ENCODE results near the gene GNAT1.

DNA sequence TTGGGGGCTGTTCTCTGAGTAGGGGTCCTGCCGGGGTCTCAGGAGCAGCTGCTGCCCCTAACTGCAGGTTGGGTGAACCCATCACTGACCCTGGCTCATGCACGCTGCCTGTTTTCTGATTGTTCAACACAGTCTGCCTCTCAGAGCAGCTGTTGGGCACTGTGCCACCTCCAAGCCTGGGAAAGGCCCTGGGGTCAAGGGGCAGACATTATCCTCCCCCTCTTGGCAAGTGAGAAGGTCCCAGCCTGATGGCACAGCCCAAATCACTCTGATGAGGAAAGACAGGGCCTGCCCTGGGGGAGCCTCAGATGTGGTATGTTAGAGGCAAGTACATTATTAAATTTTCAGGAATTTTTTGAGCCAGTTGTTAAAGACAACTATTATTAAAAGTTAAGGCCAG, 14.1 kb upstream of the GNAT1 start:
- TF ChIP-seq POLR2A (IDR thresholded peaks at IDR 0.05; ENCODE audit: low read depth, low read length) = no peak
- TF ChIP-seq TAF1 (IDR thresholded peaks at IDR 0.05; ENCODE audit: borderline replicate concordance, low read depth, low read length) = no peak
